ENCODE data around the gene LRRFIP2. TPM values are rescaled to one million over a fixed set of nuclear protein-coding genes. Genes with fewer than 3 reads are reported as not detected.

The LRRFIP2 gene
- total and polyA plus RNA-seq, 2 of the 4 experiments (the other 2 are of a cell fraction), result 20.6 to 31.0 TPM

GRCh38 chr3:37150621-37151020, 23.8 kb downstream of the LRRFIP2 start:
- no peaks in the 10 kb centered on the region for H3K27me3 ChIP-seq (ENCODE audit: control insufficient read depth, insufficient read depth, low read length)
- no peak overlapping the region for H2AK9ac ChIP-seq (replicated peaks; ENCODE audit: low read depth, low read length, poor library complexity)
- peaks cover 2% of the 10 kb centered on the region for H3K4me1 ChIP-seq (ENCODE audit: control insufficient read depth, insufficient read depth, low read length)
- dilution Hi-C loops (cut with HindIII; ENCODE audit: low sequenced_read_pairs, unreplicated experiment) (no loop called here), intact Hi-C loops (cut with micrococcal nuclease) (no loop called here), in situ Hi-C loops (cut with MboI; ENCODE audit: low sequenced_read_pairs) (no loop called here)
- H3K9me3 ChIP-seq (ENCODE audit: control insufficient read depth, insufficient read depth, low read length), result no peaks in the 10 kb centered on the region
- H2AFZ ChIP-seq (replicated peaks; ENCODE audit: low read length, poor library complexity), result no peak overlapping the region
- POLR2A ChIA-PET (ENCODE audit: unreplicated experiment), result no interaction called here
- no peaks in the 10 kb centered on the region for H3K9me1 ChIP-seq (ENCODE audit: insufficient read depth, low read length)
- H3K9ac ChIP-seq (ENCODE audit: low read depth, low read length), result no peak overlapping the region
- CTCF ChIA-PET, result no interaction called here
- TF ChIP-seq FOS (IDR thresholded peaks at IDR 0.05; ENCODE audit: low read depth, low read length) (no peak), NFE2L2 (IDR thresholded peaks at IDR 0.05; ENCODE audit: low read depth, low read length) (no peak), USF2 (IDR thresholded peaks at IDR 0.05; ENCODE audit: low read depth, low read length) (no peak), CHD1 (IDR thresholded peaks at IDR 0.05; ENCODE audit: low read depth, low read length) (no peak), CEBPB (IDR thresholded peaks at IDR 0.05; ENCODE audit: low read depth, low read length) (no peak), POLR2A (IDR thresholded peaks at IDR 0.05; ENCODE audit: low read depth, low read length) (no peak), BHLHE40 (IDR thresholded peaks at IDR 0.05; ENCODE audit: low read depth, low read length) (no peak), RCOR1 (IDR thresholded peaks at IDR 0.05; ENCODE audit: insufficient replicate concordance, low read length) (no peak), RFX5 (IDR thresholded peaks at IDR 0.05; ENCODE audit: low read depth, low read length) (no peak)
- H3K4ac ChIP-seq (ENCODE audit: low read depth, low read length), result no peak overlapping the region
- H2BK20ac ChIP-seq (ENCODE audit: low read depth, low read length), result no peak overlapping the region
- BruUV-seq (replicated peaks), result no TSS peak
- no peak overlapping the region for H2BK5ac ChIP-seq (ENCODE audit: low read depth, low read length, poor library complexity, severe bottlenecking)
- peaks cover 12% of the 10 kb centered on the region for H3K36me3 ChIP-seq (ENCODE audit: control insufficient read depth, insufficient read depth, low read length)
- DNase-seq (no peak), ATAC-seq (ENCODE audit: low read depth) (no peak)
- no peak overlapping the region for H3K14ac ChIP-seq (replicated peaks; ENCODE audit: low read depth, low read length)
- H3K23ac ChIP-seq (ENCODE audit: low read depth, low read length), result no peak overlapping the region
- H3K56ac ChIP-seq (ENCODE audit: extremely low read depth, insufficient read depth, low read length), result no peak overlapping the region
- no peak overlapping the region for H3K4me2 ChIP-seq (ENCODE audit: low read depth, low read length)
- H2BK120ac ChIP-seq (ENCODE audit: low read depth, low read length), result no peak overlapping the region
- no peak overlapping the region for H3K4me3 ChIP-seq (ENCODE audit: insufficient read depth, low read depth, low read length)
- no peak overlapping the region for H4K91ac ChIP-seq (ENCODE audit: insufficient read depth, low read depth, low read length)
- H2BK15ac ChIP-seq (ENCODE audit: low read depth, low read length), result no peak overlapping the region
- no peak overlapping the region for H4K8ac ChIP-seq (ENCODE audit: low read depth in 2 of 2, low read length in 2 of 2)
- no peak overlapping the region for H2AK5ac ChIP-seq (ENCODE audit: low read depth, low read length)
- peaks cover under 1% of the 10 kb centered on the region; the same call in 1 of the 2 replicates for H4K20me1 ChIP-seq (ENCODE audit: insufficient read depth, low read length)
- peaks cover 25 to 56% of the 10 kb centered on the region in 2 experiments for H3K79me1 ChIP-seq (ENCODE audit: low read depth in 1 of 2, low read length in 2 of 2)
- H4K5ac ChIP-seq (ENCODE audit: low read depth, low read length), result no peak overlapping the region
- WGBS, 2 experiments (ENCODE audit: extremely low coverage in 2 of 2, insufficient read length in 1 of 2), result no CpG with 5 or more reads among the region's 1 CpG
- no peak overlapping the region for H3K27ac ChIP-seq (ENCODE audit: insufficient read depth, low read length)
- H3K18ac ChIP-seq (ENCODE audit: low read depth, low read length), result no peak overlapping the region

Measured in IMR-90 (cell line).